DMS114 treated with DMSO at 0.1 percent for 48 hours (cell line): Measurements from ENCODE around the gene SLC13A4.
"Not testable (repeated sequence)": the region's sequence is repeated elsewhere in the genome, so short reads cannot be mapped to it uniquely, and the experiment has no call there.

Experiments
- DNase-seq: peaks from one replicate; lab custom pipeline; 2025; ENCODE audit not compliant: unreplicated experiment; lab: John Stamatoyannopoulos, UW

Gene SLC13A4

DNA sequence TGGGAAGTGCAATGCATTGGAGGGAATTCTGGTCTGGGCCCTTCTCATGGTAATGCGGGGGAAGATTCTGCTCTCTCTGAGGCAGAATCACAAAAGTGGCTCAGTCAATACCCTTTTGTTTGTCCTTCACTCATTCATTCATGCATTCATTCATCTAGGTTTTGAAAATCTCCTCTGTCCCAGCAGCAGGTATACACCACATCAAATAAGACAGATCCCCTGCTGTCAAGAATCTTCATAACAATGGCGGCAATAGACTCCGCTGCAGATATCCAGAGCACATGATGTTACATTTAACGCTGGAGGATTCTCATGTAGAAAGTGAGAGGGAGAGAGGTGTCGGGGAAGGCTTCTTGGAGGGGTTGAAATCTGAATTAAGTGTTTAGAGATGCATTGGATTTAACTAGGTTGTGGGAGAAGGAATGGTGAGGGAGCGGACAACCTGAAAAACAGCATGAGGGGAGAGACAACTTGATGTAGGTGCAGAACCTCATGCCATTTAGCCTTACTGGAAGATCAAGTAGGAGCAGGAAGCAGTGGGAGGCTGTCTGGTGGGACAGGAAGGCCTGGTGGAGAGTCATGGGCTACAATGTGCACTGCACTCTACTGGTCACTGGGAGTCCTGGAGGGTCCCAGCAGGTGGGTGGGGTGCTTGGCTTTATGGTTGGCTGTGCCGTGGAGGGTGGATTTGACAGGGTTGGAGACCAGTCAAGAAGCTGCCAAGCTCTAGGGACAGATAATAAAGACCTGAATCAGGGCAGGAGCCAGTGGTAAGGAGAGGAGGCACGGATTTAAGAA lies 25.8 kb upstream of the SLC13A4 start:
- no peak for DNase-seq

DNA sequence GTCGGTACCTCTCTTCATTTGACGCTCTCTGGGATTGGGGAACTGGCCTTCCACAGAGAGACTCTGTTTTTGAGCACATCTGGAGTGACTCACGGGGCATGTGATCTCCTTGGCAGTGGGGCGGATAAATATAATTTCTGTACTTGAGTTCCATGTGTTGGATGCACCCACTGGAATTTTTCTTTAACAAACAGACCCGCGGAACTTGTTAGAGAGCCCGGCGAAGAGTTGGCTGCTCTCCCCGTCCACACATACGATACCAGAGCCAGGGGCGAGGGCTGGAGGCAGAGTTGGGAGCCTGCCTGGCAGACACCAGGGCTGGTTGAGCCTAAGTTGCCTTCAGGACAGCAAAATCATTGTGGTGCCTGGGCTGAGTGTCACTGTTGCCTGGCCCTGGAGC lies 20.8 kb upstream of the SLC13A4 start, which contains the start of gene FAM180A:
Gene FAM180A, minus strand, starts transcription at position 44 of the 400 bp plus-strand sequence. CDS start 233 bp downstream, outside the sequence.
- DNase-seq = no peak

DNA sequence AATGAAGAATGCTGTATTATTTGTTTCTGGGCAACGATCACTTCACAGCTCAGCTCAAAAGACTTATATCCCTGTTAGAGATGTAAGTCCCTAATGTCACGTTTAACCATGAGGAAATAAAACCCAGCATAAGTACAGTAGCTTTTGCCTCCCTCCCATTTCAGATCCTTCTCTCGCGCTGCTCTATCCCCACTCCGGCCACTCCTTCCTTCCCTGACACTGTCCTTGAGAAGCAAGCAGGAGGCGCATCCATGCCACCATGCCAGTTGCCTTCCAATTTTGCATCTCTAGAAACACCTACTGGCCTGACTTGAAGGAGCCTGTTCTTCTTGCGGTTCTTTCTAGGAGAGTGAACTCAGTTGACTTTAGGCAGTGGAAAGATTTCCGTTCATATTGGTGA lies 19.4 kb upstream of the SLC13A4 start:
- DNase-seq = no peak

DNA sequence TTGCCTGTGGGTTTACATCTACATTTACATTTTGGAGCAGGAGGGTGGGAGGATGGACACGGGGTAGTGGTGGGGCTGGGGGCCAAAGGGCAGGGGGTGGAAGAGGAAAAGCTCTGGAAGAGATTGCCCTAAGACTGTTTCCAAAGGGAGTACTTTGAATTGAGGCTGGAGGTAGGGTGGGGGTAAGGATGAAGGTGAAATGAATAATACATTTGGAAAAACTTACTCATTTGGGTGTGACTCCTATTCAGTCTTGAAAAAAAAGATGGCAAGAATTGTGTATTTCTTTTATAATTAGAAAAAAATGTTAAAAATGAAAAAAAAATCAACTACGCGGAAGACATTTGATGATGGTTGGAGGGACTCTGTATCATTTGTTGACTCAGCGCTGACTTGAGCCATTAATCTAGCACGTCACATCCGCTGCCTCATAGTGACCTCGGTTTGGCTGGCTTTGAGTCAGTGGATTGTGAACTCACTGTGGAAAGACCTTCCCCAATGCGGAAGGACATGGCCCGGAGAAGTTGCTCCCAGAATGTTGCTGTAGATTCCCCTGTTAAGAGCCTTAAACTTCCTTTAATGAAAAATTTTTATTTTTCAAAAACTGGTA lies 17.8 kb upstream of the SLC13A4 start:
- no peak for DNase-seq

DNA sequence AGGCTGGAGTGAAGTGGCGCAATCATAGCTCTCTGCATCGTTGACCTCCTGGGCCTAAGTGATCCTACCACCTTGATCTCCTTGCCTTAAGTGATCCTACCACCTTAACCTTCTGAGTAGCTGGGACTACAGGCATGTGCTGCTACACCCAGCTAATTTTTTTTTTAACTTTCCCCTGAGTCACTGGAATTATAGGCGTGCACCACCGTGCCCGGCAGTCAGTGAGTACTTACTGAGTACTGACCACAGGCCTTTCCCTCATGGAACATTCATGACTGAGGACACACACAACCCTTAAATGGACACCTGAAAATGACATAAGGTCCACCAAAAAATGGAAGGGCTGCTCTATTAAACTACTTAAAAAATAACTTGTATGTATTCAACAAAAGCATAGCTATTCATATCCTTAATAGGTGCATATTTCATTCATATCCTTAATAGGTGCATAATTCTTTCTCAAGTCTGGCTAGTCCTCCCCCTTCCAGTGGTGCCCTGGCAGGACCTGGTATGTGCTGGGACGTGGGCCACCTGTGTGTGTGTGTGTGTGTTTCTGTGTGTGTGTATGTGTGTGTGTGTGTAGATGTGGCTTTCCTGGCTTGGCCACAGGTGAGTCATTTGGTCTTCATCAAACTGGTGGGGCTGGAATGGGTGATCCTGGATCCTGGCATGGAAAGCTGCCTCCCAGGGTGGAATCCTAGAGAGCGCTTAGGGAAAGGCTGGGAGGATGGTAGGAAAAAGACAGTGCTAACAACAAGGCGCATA lies 17.1 kb upstream of the SLC13A4 start:
- no peak for DNase-seq

DNA sequence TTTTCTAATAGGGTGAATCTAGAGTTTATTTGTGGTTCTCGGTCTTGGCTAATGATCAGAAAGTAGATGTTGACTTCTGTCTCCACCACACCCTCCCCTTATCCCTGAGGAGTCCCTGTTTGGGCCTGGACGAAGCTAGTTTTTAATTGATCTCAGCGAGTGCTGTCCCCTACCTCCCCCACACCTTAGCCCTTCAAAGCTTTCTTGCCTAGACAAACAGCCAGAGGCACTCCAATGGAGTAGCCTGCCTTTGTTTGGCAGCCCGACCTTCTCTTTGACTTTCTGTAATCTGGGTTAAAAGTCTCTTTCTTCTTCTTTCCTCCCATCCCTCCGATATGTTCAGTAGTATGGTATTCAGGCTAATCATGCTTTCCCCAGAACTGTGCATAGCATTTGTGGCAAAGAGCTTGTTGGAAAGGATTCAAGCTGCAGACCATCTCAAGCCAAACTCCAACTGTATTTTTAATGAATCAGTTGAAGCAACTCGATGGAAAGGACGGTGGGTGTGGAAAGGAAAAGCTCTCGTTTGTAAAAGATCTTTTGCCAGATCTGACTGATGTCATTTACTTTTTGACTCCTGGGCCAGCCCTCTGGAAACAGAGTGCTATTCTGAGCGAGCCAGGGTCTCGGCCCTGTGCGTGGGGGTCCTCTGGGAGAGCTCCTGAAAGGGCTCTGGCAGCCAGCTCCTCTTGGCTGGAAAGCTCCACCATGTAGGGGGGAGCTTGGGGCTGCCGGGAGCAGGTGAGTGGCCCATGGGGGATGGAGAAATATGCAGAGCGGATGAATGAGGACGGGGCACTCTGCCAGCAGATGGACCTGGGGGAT lies 16.1 kb upstream of the SLC13A4 start:
- DNase-seq = no peak

DNA sequence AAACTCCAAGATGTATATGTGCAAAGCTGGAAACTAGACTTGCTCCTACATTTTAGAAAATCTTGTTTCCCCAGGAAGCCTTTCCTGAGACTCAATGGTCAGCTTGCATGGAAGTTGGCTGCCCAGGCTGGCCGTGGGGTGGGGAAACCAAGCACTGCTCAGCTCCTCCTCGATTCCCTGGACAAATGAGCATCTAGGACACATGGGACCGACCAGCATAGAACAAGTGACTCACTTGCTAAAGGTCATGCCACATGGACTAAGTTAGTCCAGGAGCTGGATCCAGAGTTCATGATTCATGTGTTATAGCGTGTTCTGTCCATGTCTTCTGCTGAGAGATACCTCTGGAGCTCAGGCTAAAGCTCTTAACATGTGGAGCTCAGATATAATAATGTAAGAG lies 14.4 kb upstream of the SLC13A4 start:
- no peak for DNase-seq

DNA sequence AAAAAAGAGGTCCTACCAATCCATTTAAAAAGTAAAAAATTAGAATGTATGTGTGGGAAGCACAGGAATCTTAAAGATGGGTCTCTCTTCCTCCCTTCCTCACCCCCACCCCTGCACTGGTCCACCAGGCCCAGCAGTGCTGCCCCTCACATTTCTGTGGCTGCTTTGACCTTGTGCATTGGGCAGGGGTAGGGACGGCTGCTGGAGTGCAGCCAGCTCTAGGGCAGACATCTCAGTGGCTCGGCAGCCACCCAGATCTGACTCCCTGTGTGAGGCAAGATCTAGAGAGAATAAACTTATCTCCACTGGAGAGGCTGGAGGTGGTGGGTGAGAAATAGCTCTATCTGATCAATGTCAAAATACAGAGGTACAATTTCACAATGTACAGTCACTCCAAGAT lies 13.9 kb upstream of the SLC13A4 start:
- DNase-seq = no peak

DNA sequence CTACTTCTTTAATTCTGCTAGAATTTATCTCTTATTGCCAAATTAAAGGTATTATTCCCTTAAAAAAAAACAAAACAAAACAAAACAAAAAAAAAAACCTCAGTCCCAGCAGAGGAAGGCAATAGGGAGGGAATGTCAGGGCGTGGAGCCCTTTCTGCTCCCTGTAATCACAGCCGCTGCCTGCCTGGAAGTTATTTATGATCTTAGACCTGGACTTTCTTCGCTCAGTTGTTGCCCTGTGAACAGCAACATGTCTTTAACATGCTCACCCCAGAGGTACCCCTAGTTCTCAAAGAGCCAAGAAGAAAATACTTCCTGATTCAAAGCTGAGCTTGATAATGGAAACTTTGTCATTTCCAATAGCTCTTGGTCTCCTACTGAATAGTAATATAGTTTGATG lies 12.9 kb upstream of the SLC13A4 start:
- no peak for DNase-seq

DNA sequence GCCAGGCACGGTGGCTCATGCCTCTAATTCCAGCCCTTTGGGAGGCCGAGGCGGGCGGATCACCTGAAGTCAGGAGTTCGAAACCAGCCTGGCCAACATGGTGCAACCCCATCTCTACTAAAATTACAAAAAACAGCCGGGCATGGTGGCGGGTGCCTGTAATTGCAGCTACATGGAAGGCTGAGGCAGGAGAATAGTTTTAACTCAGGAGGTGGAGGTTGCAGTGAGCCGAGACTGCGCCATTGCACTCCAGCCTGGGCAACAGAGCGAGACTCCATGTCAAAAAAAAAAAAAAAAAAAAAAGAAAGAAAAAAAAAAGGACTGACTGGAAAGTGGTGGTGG lies 9.3 kb upstream of the SLC13A4 start:
- not testable (repeated sequence) for DNase-seq

DNA sequence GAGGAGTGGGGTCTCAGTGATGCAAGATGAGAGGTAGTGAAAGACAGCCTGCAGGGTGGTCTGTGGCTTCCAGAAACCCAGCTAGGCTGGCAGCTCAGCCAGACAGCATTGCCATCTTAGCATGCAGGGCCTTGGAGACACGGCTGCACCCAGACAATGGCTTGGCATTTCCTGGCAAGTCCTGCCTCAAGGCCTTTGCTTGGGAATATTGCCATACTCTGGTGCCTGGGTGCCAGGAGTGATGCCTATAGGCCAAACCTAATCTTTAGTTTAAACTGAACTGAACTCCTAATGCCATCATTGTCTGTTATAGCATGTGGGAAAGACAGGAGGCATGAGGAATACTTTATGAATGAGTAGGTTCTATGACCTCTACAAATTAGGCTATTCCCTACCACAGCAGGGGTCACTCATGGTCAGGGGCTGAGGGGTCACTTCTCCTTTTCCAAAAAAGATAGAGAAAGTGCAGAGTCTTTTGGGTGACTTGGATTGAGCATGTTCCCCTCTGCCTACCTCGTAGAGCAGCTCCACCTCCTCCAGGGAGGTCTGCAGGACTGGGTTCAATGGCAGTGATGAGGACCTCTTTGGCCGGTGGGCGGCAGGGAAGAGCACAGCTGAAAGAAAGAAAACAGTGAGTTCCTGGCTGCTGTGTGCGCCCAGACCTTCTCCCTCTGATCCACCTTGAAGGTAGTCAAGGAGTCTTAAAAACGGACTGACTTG lies 8.8 kb upstream of the SLC13A4 start:
- no peak for DNase-seq

DNA sequence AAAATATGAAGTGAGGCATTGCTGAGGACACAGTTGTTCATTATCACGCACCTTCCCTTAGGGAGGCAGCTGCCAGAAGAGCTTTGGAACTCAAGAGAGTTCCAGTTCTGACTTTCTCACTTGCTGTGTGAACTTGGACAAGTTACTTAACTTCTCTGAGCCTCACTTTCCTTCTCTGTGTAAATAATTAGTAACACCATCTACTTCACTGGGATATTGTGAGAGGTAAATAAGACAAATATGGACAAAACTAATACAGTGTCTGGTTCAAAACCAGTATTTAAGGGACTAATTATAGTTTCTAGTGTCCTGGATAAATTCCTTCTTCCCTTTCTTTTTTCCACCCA lies 6.3 kb upstream of the SLC13A4 start:
- DNase-seq = no peak

DNA sequence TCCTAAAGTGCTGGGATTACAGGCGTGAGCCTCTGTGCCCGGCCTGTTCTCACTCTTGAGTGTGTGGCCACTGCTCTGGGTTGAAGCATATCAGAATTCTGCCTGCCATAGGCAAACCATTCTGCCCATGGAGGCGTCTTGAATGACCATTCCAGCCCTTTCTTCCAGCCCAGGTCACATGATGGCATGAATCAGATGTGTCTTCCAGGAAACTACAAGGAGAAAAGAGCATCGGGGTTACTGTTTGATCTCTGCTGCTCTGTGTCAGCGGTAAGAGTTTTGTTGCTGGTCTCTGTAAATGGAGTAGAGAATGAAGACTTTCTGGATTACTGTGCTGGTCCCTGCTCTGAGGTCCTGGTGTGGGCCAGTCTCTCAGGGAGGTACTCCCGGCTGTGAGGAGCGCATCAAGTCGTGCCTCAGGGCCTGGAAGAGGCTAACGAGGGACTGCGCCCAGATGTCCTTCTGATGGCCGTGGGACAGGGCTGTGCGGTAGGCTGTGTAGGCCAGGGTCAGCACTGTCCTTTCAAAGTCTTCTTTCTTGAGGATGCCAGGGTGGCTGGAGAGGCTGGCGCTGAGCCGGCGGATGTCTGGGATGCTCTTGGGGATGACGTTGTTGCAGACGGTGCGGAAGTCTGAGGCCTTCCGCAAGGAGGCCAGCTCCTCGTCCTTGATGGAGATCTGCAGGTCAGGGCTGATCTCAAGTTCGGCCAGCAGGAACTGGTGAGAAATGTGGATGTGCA lies 5.8 kb upstream of the SLC13A4 start:
- DNase-seq = no peak

DNA sequence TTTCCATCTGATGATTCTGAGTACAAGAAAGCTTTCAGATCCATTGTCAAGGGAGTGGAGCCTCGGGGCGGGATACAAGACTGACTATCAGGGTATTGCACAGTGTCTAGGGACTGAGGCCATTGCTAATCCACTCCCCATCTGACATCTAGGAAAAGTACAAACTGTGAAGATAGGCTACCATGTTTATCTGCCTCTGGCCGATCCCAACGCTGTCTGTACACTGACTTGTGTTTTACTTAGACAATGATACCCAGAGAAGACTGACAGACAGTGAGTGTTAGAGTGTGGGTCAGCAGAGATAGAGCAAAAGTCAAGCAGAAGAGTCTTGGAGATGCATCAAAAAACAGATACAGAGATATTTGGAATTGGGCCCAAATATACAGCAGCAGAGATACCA lies 3.1 kb upstream of the SLC13A4 start:
- no peak for DNase-seq

DNA sequence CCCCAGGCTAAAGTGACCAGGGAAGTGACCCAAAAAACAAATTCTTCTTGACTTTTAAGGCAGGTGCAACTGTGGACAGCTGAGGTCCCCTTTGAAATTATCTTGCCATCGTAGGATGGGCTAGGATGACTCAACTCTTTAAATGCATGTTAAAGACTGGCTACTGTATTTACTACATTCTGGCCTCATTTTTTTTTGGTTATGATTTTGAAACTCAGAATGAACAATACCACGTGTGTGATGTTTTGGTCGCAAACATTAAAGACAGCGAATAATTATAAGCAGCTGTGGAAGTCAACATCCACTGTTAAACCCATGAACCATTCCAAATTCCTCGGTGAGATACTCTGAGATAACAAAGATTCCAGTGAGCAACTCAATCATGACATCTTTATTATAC lies 1.2 kb upstream of the SLC13A4 start:
- no peak for DNase-seq

DNA sequence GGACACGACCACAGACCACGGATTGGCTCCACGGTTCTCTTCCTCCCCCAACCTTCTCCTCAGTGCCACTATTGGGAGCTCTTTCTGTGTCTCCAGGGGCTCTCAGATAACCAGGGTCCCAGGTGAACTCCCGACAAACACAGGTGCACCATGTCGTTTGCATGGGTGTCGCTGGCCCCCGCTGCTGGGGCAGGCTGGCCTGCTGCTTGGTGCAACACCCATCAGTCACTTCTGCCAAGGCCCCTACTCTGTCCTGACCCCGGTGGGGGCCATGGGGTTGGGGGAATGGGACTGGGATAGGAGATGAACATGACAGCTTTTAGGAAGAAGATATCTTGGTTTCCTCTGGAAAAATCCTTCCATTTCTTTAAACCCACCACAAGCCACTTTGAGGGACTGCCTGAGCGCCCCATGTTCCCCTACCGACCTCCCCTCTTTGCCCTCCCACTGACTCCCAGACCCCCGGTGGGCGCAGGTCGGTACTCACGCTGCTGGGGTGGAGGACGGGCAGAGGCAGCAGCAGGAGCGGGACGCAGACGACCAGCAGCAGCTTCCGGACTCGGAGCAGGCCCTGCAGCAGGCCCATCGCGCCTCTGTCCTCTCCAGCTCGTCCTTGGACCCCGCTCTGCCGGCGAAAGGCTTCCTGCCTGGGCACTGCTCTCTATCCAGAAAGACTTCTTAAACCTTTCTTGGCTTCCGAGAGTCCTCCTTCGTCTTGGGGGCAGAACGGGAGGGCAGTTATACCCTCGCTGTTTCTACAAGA lies 894 bp downstream of the SLC13A4 start:
- no peak for DNase-seq

DNA sequence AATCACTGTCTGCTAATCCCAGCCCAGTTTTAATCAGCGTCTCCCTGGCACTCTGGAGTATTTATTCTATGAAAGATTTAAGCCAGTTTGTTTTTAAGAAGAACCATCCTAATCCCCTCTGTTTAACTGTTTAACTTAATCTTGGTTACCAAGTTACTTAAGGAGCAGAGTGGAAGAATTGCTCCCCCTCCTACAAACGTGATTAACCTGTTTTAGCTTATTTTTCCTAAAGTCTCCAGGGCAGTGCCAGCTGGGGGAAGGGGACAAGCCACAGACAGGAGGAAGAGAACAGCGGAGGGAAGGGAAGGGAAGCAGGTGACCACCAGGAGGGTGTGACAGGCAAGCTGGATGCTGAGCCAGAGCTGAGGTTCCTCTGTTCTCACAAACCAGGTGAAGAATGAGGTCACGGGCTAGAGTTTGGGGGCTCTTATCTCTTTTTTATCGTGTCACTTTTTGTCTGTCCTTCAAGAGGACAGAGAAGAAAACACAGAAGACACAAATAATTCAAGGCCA lies 1.7 kb downstream of the SLC13A4 start:
- no peak for DNase-seq

DNA sequence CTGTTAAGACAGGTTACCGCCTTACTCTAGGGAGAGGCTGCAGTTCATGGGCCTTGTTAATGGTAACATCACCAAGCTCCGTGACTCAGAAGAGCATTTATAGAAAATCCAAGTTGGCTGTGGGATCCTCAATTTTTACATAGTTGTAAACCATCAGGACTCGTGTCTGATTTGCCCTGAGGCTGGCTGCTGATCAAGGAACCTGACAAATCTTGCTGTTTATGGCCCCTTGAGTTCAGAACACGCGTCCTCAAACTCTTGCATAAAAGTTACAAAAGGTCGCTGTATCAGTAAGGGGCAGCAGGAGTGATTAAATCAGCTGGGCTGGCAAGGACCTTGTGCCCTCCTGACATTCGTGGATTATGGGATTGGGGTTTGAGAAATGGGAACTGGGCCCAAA lies 4.6 kb downstream of the SLC13A4 start:
- DNase-seq = no peak

DNA sequence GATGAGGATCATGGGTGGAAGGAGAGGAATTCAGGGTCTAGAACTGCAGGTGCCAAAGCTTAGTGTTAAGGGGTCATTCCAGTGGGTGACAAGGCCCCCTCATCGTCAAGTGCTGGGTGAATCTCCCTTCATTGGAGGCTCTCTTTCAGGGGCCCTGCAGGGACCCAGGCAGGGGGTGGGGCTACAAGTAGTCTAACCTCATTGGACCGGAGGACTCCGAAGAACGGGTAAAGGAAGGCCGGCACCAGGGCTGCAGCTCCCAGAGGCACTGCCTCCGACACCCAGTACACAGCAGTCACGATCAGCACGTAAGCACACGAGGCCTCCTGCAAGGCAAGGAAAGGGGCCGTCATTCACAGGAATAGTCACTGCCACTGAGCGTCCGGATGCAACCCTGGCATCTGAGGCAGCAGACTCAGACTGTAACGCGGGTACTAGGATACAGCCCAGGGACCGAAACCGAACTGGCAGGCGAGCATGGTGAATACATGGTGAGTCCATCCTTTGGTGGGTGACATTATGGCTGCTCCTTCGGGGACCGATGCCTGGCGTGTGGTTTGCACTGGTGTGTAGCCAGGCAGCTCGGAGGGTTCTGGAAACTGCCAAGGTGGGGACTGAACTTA lies 6.7 kb downstream of the SLC13A4 start:
- no peak for DNase-seq
